Parathyroid adenoma (tissue), 2 donors: ENCODE data around the gene IL1RAPL1.

Experiments used
- H2AFZ ChIP-seq: fragments of 300-600 bp; sonication (generic); one replicate; pipeline ENCODE4 v1.7.0; 2017; ENCODE audit warnings: antibody characterized with exemption, mild to moderate bottlenecking
- H3K27ac ChIP-seq: fragments of 300-600 bp; sonication (generic); one replicate; pipeline ENCODE4 v1.7.0; 2017
- H3K27me3 ChIP-seq: fragments of 300-600 bp; sonication (generic); one replicate; pipeline ENCODE4 v1.7.0; 2017; ENCODE audit warnings: low read length; ENCODE audit not compliant: control insufficient read depth, insufficient read depth
- H3K36me3 ChIP-seq: fragments of 300-600 bp; sonication (generic); one replicate; pipeline ENCODE4 v1.7.0; 2017; ENCODE audit warnings: low read length; ENCODE audit not compliant: control insufficient read depth, insufficient read depth
- H3K4me1 ChIP-seq: fragments of 300-600 bp; sonication (generic); one replicate; pipeline ENCODE4 v1.7.0; 2017; ENCODE audit warnings: control low read depth
- H3K4me2 ChIP-seq: fragments of 300-600 bp; sonication (generic); one replicate; pipeline ENCODE4 v1.7.0; 2017; ENCODE audit warnings: low read length
- H3K4me3 ChIP-seq: fragments of 300-600 bp; sonication (generic); one replicate; pipeline ENCODE4 v1.7.0; 2017; ENCODE audit warnings: low read depth, low read length
- H3K79me2 ChIP-seq: fragments of 300-600 bp; sonication (generic); one replicate; pipeline ENCODE4 v1.7.0; 2017; ENCODE audit warnings: control low read depth
- H3K9ac ChIP-seq: fragments of 300-600 bp; sonication (generic); one replicate; pipeline ENCODE4 v1.7.0; 2017; ENCODE audit warnings: mild to moderate bottlenecking
- H3K9me3 ChIP-seq: fragments of 300-600 bp; sonication (generic); one replicate; pipeline ENCODE4 v1.7.0; 2017; ENCODE audit warnings: low read length; ENCODE audit not compliant: control insufficient read depth
- TF ChIP-seq, protein P1 (sequence below): fragments of 300-600 bp; sonication (generic); IDR thresholded peaks from one replicate; pipeline ENCODE4 v1.7.0; 2017; ENCODE audit warnings: antibody characterized with exemption, mild to moderate bottlenecking
- donor health status: primary hyperparathyroidism.

The IL1RAPL1 gene

GRCh38 chrX:29542152-29542551 lies 954.9 kb downstream of the IL1RAPL1 start:
- Histone ChIP-seq H3K4me1 (no peaks in the 10 kb centered on the region), H3K79me2 (no peaks in the 10 kb centered on the region), H3K27ac (no peak overlapping the region), H3K4me2 (no peak overlapping the region), H3K9me3 (no peaks in the 10 kb centered on the region), H2AFZ (no peak overlapping the region), H3K9ac (no peak overlapping the region), H3K27me3 (no peaks in the 10 kb centered on the region), H3K36me3 (no peaks in the 10 kb centered on the region), H3K4me3 (no peak overlapping the region)
- TF ChIP-seq, protein P1, sequence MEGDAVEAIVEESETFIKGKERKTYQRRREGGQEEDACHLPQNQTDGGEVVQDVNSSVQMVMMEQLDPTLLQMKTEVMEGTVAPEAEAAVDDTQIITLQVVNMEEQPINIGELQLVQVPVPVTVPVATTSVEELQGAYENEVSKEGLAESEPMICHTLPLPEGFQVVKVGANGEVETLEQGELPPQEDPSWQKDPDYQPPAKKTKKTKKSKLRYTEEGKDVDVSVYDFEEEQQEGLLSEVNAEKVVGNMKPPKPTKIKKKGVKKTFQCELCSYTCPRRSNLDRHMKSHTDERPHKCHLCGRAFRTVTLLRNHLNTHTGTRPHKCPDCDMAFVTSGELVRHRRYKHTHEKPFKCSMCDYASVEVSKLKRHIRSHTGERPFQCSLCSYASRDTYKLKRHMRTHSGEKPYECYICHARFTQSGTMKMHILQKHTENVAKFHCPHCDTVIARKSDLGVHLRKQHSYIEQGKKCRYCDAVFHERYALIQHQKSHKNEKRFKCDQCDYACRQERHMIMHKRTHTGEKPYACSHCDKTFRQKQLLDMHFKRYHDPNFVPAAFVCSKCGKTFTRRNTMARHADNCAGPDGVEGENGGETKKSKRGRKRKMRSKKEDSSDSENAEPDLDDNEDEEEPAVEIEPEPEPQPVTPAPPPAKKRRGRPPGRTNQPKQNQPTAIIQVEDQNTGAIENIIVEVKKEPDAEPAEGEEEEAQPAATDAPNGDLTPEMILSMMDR = no peak

DNA sequence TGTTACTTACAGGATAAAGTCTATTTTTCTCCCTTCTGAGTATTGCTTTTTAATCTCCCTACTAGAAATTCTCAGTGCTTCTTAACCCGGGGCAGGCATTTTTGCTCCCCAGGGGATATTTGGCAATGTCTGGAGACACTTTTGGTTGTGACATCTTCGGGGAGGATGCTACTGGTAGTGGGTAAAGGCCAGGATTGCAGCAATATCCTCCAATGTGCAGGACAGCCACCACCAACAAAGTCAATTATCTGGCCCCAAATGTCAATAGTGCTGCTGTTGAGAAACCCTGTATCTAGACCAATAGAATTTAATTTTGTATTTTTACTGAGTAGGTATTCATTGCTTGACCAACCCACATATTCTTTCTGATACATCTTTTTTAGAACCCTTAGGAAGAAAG lies 958.6 kb downstream of the IL1RAPL1 start:
- H3K4me2 ChIP-seq = no peak overlapping the region
- H3K79me2 ChIP-seq = no peaks in the 10 kb centered on the region
- H3K27me3 ChIP-seq = no peaks in the 10 kb centered on the region
- no peaks in the 10 kb centered on the region for H3K4me1 ChIP-seq
- H3K36me3 ChIP-seq = no peaks in the 10 kb centered on the region
- no peak overlapping the region for H2AFZ ChIP-seq
- H3K27ac ChIP-seq = no peak overlapping the region
- no peak overlapping the region for H3K9ac ChIP-seq
- TF ChIP-seq, protein P1 = no peak
- H3K9me3 ChIP-seq = no peaks in the 10 kb centered on the region
- no peak overlapping the region for H3K4me3 ChIP-seq

- Histone ChIP-seq H3K79me2 (no peaks in the 10 kb centered on the region), H3K4me3 (no peak overlapping the region), H3K9me3 (no peaks in the 10 kb centered on the region), H2AFZ (no peak overlapping the region), H3K4me1 (no peaks in the 10 kb centered on the region), H3K9ac (no peak overlapping the region), H3K27ac (no peak overlapping the region), H3K36me3 (no peaks in the 10 kb centered on the region), H3K27me3 (no peaks in the 10 kb centered on the region), H3K4me2 (no peak overlapping the region)
- TF ChIP-seq, protein P1 = no peak
Measured at GRCh38 chrX:29547877-29548276, 960.6 kb downstream of the IL1RAPL1 start.

GRCh38 chrX:29553542-29553941 lies 966.3 kb downstream of the IL1RAPL1 start:
- Histone ChIP-seq H3K79me2 (no peaks in the 10 kb centered on the region), H3K27ac (no peak overlapping the region), H3K4me1 (no peaks in the 10 kb centered on the region), H3K4me2 (no peak overlapping the region), H2AFZ (no peak overlapping the region), H3K9ac (no peak overlapping the region), H3K9me3 (no peaks in the 10 kb centered on the region), H3K27me3 (no peaks in the 10 kb centered on the region), H3K4me3 (no peak overlapping the region), H3K36me3 (no peaks in the 10 kb centered on the region)
- TF ChIP-seq, protein P1 = no peak

- H3K27ac ChIP-seq = no peak overlapping the region
- no peak overlapping the region for H2AFZ ChIP-seq
- H3K9ac ChIP-seq = no peak overlapping the region
- TF ChIP-seq, protein P1 = no peak
- no peak overlapping the region for H3K4me3 ChIP-seq
- H3K9me3 ChIP-seq = no peaks in the 10 kb centered on the region
- no peaks in the 10 kb centered on the region for H3K36me3 ChIP-seq
- H3K4me2 ChIP-seq = no peak overlapping the region
- H3K27me3 ChIP-seq = no peaks in the 10 kb centered on the region
- H3K79me2 ChIP-seq = no peaks in the 10 kb centered on the region
- H3K4me1 ChIP-seq = no peaks in the 10 kb centered on the region
Measured at GRCh38 chrX:29555465-29556091, 968.3 kb downstream of the IL1RAPL1 start.
